Activated naive CD8-positive, alpha-beta T cell treated with anti-CD3 and anti-CD28 coated beads, Interleukin-2, amount 10 ng/mL, durations not matched to agents 7 days and 5 days (primary cell): ENCODE results near the gene UGT2A1. TPM values are rescaled to one million over a fixed set of nuclear protein-coding genes. Genes with fewer than 3 reads are reported as not detected.
"Not testable (repeated sequence)": the region's sequence is repeated elsewhere in the genome, so short reads cannot be mapped to it uniquely, and the experiment has no call there.

Source experiments
- ATAC-seq: fragments of 150-1000 bp; cut with Tn5 transposase; one replicate; pipeline ENCODE4 v1.10.0; 2021; ENCODE audit warnings: low read depth, moderate library complexity
- POLR2A ChIA-PET: fragments of 350-600 bp; sonication (Branson Sonifier 250); formaldehyde crosslinking; loops from one replicate; lab custom pipeline; 2021; ENCODE audit warnings: antibody characterized with exemption; lab: Charles Lee
- DNase-seq: peaks from one replicate; pipeline ENCODE4 v3.0.0; 2021
- H3K27ac Mint-ChIP-seq: one replicate; pipeline ENCODE4 v1.8.0; 2022; ENCODE audit warnings: mild to moderate bottlenecking, mixed read lengths
- H3K27me3 Mint-ChIP-seq: one replicate; pipeline ENCODE4 v1.8.0; 2022; ENCODE audit warnings: mild to moderate bottlenecking, moderate library complexity, mixed read lengths
- H3K36me3 Mint-ChIP-seq: one replicate; pipeline ENCODE4 v1.8.0; 2021; ENCODE audit warnings: mild to moderate bottlenecking, mixed read lengths
- H3K4me1 Mint-ChIP-seq: one replicate; pipeline ENCODE4 v1.8.0; 2021; ENCODE audit warnings: mixed read lengths
- H3K4me3 Mint-ChIP-seq: one replicate; pipeline ENCODE4 v1.8.0; 2022; ENCODE audit warnings: mild to moderate bottlenecking, moderate library complexity, mixed read lengths
- H3K9me3 Mint-ChIP-seq: one replicate; pipeline ENCODE4 v1.8.0; 2021; ENCODE audit warnings: mixed read lengths
- total RNA-seq, 2 experiments: library from RNA; stranded (reverse); gene quantifications; one replicate each; pipeline ENCODE4 v1.2.3, GENCODE V29; 2021

Gene UGT2A1
- total RNA-seq: not detected

DNA sequence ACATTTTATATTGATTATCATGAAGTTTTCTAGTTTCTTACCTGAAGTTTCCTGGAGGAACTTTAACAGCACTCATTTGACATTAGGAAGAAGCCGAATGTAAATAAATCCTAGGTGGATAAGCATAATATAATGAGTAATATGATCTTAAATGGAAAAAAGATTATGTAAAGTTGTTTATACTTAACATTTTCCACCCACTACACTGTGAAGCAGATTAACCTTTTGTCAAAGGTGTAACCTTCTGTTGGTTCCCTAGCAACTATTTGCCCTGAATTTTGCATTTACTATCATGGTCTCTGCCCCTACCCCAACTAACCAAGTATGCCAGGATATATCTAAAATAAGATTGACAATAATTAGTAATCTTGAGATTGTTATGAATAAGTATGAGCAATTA lies at the start of gene UGT2A1:
Gene UGT2A1 (minus strand): TSS at position 101 of the 400 bp plus-strand sequence. CDS start 5,603 bp downstream, outside the sequence.
- POLR2A ChIA-PET: no interaction called here
- no peak for DNase-seq
- no peaks in the 10 kb centered on the region for H3K9me3 Mint-ChIP-seq
- H3K36me3 Mint-ChIP-seq: no peaks in the 10 kb centered on the region
- H3K27me3 Mint-ChIP-seq: peaks cover 2% of the 10 kb centered on the region
- H3K27ac Mint-ChIP-seq: no peak within 1 kb of the TSS
- no peak within 1 kb of the TSS for H3K4me3 Mint-ChIP-seq
- no peak for ATAC-seq
- H3K4me1 Mint-ChIP-seq: no peaks in the 10 kb centered on the region

DNA sequence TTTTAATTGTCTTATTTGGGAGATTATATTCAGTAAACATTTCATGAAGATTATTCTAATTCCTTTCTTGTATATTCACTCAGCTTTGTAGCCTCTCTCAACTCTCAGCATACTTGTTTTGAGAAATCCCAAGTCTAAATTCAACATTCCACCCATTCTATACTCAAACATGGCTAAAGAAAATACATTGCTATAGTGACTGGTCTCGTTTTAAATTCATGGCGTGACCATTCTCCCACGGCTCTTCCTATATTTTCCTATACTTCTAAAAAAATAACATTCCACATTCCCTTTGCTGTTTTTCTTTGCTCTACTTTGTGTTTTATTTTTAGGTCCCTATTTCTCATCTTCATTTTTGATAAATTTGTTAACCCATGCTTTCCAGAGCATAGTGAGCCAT lies 49.2 kb upstream of the UGT2A1 start:
- POLR2A ChIA-PET: no interaction called here
- no peaks in the 10 kb centered on the region for H3K27me3 Mint-ChIP-seq
- peaks cover 9% of the 10 kb centered on the region for H3K9me3 Mint-ChIP-seq
- H3K4me1 Mint-ChIP-seq: no peaks in the 10 kb centered on the region
- no peak overlapping the region for H3K4me3 Mint-ChIP-seq
- DNase-seq (no peak), ATAC-seq (no peak)
- no peak overlapping the region for H3K27ac Mint-ChIP-seq
- H3K36me3 Mint-ChIP-seq: no peaks in the 10 kb centered on the region

DNA sequence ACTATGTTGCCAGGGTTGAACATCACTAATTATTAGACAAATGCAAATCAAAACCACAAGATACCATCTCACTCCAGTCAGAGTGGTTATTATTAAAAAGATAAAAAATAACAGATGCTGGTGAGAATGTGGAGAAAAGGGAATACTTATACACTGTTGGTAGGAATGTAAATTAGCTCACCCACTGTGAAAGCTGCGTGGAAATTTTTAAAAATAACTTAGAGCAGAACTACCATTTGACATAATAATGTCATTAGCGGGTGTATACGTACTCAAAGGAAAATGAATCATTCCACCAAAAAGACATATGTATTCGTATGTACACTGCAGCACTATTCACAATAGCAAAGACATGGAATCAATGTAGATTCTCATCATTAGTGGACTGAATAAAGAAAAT lies 48.6 kb upstream of the UGT2A1 start:
- Mint-ChIP-seq H3K36me3 (no peaks in the 10 kb centered on the region), H3K27ac (no peak overlapping the region)

DNA sequence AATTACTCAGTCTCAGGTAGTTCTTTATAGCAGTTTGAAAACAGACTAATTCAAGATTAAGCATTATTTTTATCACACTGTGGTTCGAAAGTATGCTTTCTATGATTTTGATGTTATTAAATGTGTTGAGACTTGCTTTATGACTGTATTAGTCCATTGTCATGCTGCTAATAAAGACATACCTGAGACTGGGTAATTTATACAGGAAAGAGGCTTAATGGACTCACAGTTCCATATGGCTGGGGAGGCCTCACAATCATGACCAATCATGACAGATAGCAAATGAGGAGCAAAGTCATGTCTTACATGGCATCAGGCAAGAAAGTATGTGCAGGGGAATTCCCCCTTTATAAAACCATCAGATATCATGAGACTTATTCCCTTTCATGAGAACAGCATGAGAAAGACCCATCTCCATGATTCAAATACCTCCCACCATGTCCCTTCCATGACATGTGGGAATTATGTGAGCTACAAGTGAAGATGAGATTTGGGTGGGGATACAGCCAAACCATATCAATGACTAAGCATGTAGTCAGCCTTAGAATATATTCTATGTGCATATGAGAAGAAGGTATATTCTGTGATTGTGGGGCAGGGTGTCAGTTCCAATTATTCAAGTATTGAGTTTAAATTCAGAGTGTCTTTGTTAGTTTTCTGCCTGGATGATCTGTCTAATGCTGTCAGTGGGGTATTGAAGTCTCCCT lies 44.6 kb upstream of the UGT2A1 start:
- Mint-ChIP-seq H3K36me3 (no peaks in the 10 kb centered on the region), H3K9me3 (peaks cover 9% of the 10 kb centered on the region), H3K4me3 (no peak overlapping the region), H3K27ac (no peak overlapping the region), H3K27me3 (no peaks in the 10 kb centered on the region), H3K4me1 (no peaks in the 10 kb centered on the region)
- ATAC-seq (no peak), DNase-seq (no peak)
- POLR2A ChIA-PET: no interaction called here

More for the DNA sequence above, 48.6 kb upstream of the UGT2A1 start:
- Mint-ChIP-seq H3K27me3 (no peaks in the 10 kb centered on the region), H3K4me1 (no peaks in the 10 kb centered on the region), H3K9me3 (peaks cover 9% of the 10 kb centered on the region), H3K4me3 (no peak overlapping the region)
- POLR2A ChIA-PET: no interaction called here
- DNase-seq: no peak
- no peak for ATAC-seq

DNA sequence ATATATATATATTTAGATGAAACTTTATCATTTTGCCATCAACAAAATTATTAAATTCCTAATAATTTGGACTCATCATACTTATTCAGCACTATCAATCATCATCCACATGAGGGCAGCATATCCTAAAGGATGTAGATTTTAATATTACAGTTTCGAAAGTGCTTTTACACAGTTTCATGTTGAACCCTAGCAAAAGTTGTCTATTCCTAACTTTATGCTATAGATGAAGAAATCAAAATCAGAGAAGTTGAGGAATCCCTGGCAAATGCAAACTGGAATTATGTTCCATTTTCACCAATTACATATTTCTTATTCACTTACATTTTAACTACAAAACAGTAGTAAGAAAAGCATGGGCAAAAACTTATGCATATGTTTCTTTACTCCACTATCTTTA lies 36.6 kb upstream of the UGT2A1 start:
- DNase-seq: no peak
- Mint-ChIP-seq H3K27ac (no peak overlapping the region), H3K4me1 (no peaks in the 10 kb centered on the region), H3K4me3 (no peak overlapping the region), H3K9me3 (no peaks in the 10 kb centered on the region), H3K36me3 (no peaks in the 10 kb centered on the region), H3K27me3 (no peaks in the 10 kb centered on the region)
- POLR2A ChIA-PET: no interaction called here
- ATAC-seq: no peak

DNA sequence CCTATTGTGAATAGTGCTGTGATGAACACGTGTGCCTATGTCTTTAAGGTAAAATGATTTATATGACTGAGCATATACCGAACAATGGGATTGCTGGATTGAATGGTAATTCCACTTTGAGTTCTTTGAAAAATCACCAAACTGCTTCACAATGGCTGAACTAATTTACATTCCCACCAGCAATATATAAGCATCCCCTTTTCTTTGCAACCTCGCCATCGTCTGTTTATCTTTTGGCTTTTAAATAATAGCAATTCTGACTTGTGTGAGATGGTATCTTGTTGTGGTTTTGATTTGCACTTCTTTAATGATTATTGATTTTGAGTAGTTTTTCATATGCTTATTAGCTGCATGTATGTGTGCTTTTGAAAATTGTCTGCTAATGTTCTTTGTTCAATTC lies 31.8 kb upstream of the UGT2A1 start:
- Mint-ChIP-seq H3K27me3 (peaks cover 1% of the 10 kb centered on the region), H3K36me3 (no peaks in the 10 kb centered on the region), H3K4me3 (no peak overlapping the region), H3K4me1 (no peaks in the 10 kb centered on the region), H3K27ac (no peak overlapping the region), H3K9me3 (no peaks in the 10 kb centered on the region)
- no peak for ATAC-seq
- POLR2A ChIA-PET: no interaction called here
- no peak for DNase-seq

DNA sequence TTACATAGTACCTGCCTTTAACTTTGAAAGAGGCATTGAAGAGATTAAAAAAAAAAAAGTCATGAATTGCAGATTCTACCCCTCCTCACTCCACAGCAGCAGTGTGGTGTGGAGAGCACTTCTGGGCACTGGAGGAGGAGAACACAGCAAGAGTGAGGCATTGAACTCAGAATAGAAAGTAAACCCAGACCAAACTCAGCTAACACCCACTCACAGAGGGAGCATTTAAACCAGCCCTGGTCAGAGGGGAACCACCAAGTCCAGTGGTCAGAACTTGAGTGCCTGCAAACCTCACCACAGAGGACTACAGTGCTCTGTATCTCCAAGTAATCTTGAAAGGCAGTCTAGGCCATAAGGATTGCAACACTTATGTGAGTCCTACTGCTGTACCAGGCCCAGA lies 15.6 kb upstream of the UGT2A1 start:
- POLR2A ChIA-PET: no interaction called here
- no peak for ATAC-seq
- H3K27me3 Mint-ChIP-seq: peaks cover 6% of the 10 kb centered on the region

DNA sequence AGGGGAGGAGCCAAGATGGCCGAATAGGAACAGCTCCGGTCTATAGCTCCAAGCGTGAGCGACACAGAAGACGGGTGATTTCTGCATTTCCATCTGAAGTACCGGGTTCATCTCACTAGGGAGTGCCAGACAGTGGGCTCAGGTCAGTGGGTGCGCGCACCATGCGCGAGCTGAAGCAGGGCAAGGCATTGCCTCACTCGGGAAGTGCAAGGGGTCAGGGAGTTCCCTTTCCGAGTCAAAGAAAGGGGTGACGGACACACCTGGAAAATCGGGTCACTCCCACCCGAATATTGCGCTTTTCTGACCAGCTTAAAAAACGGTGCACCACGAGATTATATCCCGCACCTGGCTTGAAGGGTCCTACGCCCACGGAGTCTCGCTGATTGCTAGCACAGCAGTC lies 11.0 kb upstream of the UGT2A1 start:
- POLR2A ChIA-PET, H3K4me3 Mint-ChIP-seq, ATAC-seq, H3K36me3 Mint-ChIP-seq, H3K4me1 Mint-ChIP-seq, H3K27ac Mint-ChIP-seq, H3K9me3 Mint-ChIP-seq, H3K27me3 Mint-ChIP-seq, DNase-seq: not testable (repeated sequence)

More for the DNA sequence above, 15.6 kb upstream of the UGT2A1 start:
- no peak overlapping the region for H3K27ac Mint-ChIP-seq
- no peaks in the 10 kb centered on the region for H3K36me3 Mint-ChIP-seq
- H3K9me3 Mint-ChIP-seq: no peaks in the 10 kb centered on the region
- no peak overlapping the region for H3K4me3 Mint-ChIP-seq
- DNase-seq: no peak
- H3K4me1 Mint-ChIP-seq: no peaks in the 10 kb centered on the region

DNA sequence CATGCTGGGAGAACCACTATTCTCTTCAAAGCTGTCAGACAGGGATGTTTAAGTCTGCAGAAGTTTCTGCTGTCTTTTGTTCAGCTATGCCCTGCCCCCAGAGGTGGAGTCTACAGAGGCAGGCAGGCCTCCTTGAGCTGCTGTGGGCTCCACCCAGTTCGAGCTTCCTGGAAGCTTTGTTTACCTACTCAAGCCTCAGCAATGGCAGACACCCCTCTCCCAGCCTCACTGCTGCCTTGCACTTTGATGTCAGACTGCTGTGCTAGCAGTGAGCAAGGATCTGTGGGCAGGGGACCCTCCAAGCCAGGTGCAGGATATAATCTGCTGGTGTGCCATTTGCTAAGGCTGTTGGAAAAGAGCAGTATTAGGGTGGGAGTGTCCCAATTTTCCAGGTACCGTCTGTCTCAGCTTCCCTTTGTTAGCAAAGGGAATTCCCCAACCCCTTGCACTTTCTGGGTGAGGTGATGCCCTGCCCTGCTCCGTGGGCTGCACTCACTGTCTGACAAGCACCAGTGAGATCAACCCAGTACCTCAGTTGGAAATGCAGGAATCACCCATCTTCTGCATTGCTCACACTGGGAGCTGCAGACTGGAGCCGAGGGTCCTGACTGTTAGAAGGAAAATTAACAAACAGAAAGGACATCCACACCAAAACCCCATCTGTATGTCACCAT lies 8.2 kb upstream of the UGT2A1 start:
- H3K4me1 Mint-ChIP-seq, H3K27ac Mint-ChIP-seq, ATAC-seq, H3K27me3 Mint-ChIP-seq, DNase-seq, H3K9me3 Mint-ChIP-seq, H3K36me3 Mint-ChIP-seq, H3K4me3 Mint-ChIP-seq, POLR2A ChIA-PET: not testable (repeated sequence)

DNA sequence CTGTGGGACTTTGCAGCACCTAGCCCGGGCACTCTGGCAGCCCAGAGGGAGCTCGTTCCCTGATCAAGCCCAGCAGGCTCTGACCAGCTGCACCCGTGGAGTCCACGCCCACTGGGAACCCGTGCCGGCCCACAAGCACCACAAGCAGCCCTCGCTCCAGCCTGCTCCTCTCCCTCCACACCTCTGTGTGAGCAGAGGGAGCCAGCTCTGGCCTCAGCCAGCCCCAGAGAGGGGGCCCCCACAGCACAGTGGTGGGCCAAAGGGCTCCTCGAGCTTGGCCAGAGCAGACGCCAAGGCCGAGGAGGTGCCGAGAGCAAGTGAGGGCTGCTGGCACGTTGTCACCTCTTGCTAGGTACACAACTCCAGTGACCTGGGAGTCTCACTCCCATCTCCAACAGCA lies 5.1 kb upstream of the UGT2A1 start:
- H3K27ac Mint-ChIP-seq: no peak overlapping the region

DNA sequence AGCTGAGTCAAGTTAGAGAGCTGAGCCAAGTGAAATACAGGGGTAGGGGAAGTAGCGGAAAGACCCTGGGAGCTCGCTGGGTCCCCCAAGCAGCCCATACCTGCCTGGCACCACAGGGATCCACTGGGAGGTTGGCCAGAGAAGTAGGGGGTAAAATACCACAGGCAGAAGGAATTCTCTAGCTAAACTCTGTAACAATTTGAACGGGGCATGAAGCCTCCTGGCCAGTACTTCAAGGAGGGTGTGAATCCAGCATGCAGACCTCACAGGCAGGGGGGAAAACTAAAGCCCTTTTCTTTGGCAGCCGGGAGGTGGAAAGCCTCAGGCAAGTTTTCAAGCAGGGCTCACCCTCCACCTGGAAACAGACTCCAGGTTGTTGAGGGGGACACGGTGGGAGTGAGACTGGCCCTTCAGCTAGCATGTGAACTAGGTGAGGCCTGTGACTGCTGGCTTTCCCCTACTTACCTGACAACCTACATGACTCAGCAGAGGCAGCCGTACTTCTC lies 3.7 kb upstream of the UGT2A1 start:
- H3K4me3 Mint-ChIP-seq: no peak overlapping the region
- H3K36me3 Mint-ChIP-seq: no peaks in the 10 kb centered on the region
- H3K27ac Mint-ChIP-seq: no peak overlapping the region
- no peaks in the 10 kb centered on the region for H3K27me3 Mint-ChIP-seq
- POLR2A ChIA-PET: no interaction called here
- DNase-seq (no peak), ATAC-seq (no peak)
- no peaks in the 10 kb centered on the region for H3K9me3 Mint-ChIP-seq
- no peaks in the 10 kb centered on the region for H3K4me1 Mint-ChIP-seq

More for the DNA sequence above, 5.1 kb upstream of the UGT2A1 start:
- POLR2A ChIA-PET: no interaction called here
- Mint-ChIP-seq H3K27me3 (no peaks in the 10 kb centered on the region), H3K4me1 (no peaks in the 10 kb centered on the region), H3K4me3 (no peak overlapping the region), H3K9me3 (no peaks in the 10 kb centered on the region), H3K36me3 (no peaks in the 10 kb centered on the region)
- DNase-seq (no peak), ATAC-seq (no peak)

DNA sequence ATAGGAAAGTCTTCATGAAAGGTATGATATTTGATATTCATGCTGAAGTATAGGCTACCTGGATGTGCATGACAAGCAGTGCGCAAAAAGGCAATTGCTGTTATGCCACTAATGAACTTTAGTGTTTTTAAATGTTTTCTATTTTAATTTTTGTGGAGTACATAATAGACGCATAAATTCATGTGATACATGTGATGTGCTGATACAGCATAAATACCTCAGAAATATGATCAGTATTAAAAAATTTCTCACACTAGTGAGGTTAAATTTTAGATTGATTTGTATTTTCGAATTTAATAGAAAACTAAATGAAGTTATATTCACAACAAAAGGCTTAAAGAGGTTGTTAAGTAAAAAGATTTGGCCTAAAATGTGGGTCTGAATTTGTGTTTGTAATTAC lies 2.2 kb downstream of the UGT2A1 start:
- Mint-ChIP-seq H3K4me1 (no peaks in the 10 kb centered on the region), H3K4me3 (no peak overlapping the region), H3K36me3 (no peaks in the 10 kb centered on the region), H3K9me3 (no peaks in the 10 kb centered on the region), H3K27me3 (peaks cover 2% of the 10 kb centered on the region), H3K27ac (no peak overlapping the region)
- no peak for DNase-seq
- POLR2A ChIA-PET: no interaction called here
- ATAC-seq: no peak

DNA sequence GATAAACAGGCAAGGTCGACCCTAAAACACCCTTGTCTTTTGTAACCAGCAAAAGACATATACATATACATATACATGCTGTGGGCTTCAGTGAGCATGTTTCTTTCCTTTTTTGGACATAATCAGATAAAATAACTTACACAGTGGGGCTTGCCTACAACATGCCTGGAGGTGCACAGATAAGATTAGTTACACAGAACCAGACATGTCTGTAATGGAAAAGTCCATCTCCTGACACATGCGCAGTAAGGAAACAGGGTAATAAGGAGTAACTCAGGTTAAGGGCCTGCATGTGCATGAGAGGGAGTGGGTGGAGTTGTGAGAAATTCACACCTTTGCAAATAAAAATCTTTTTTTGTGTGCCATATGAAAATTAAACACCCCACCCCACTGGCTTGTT lies 3.4 kb downstream of the UGT2A1 start:
- no peaks in the 10 kb centered on the region for H3K4me1 Mint-ChIP-seq
- peaks cover 2% of the 10 kb centered on the region for H3K27me3 Mint-ChIP-seq
- POLR2A ChIA-PET: no interaction called here
- DNase-seq: no peak
- H3K27ac Mint-ChIP-seq: no peak overlapping the region
- no peak overlapping the region for H3K4me3 Mint-ChIP-seq
- H3K9me3 Mint-ChIP-seq: no peaks in the 10 kb centered on the region
- H3K36me3 Mint-ChIP-seq: no peaks in the 10 kb centered on the region
- no peak for ATAC-seq

DNA sequence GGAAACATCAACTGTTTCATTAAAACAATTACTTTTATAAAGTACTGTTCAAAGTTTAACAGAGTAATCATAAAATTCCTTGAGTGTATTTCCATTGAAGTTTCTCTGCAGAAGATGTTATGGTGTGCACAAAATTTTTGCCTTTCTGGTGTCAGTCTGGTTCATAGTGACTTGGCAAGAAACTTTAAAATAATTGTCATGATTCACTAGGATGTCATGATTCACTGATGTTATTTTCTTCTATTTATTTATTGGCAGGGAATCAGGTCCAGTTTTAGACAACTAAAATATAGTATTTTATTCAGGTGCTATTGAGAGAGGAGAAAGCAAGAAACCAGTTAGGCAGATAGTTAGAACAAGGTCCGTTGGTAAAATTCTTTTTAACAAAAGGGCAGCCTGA lies 3.8 kb downstream of the UGT2A1 start:
- H3K9me3 Mint-ChIP-seq: no peaks in the 10 kb centered on the region
- no peaks in the 10 kb centered on the region for H3K36me3 Mint-ChIP-seq
- POLR2A ChIA-PET: no interaction called here
- H3K27ac Mint-ChIP-seq: no peak overlapping the region
- no peak for DNase-seq
- ATAC-seq: no peak
- H3K4me3 Mint-ChIP-seq: no peak overlapping the region
- peaks cover 2% of the 10 kb centered on the region for H3K27me3 Mint-ChIP-seq
- H3K4me1 Mint-ChIP-seq: no peaks in the 10 kb centered on the region
